ENCODE results near the gene AQP5.

AQP5 gene

DNA sequence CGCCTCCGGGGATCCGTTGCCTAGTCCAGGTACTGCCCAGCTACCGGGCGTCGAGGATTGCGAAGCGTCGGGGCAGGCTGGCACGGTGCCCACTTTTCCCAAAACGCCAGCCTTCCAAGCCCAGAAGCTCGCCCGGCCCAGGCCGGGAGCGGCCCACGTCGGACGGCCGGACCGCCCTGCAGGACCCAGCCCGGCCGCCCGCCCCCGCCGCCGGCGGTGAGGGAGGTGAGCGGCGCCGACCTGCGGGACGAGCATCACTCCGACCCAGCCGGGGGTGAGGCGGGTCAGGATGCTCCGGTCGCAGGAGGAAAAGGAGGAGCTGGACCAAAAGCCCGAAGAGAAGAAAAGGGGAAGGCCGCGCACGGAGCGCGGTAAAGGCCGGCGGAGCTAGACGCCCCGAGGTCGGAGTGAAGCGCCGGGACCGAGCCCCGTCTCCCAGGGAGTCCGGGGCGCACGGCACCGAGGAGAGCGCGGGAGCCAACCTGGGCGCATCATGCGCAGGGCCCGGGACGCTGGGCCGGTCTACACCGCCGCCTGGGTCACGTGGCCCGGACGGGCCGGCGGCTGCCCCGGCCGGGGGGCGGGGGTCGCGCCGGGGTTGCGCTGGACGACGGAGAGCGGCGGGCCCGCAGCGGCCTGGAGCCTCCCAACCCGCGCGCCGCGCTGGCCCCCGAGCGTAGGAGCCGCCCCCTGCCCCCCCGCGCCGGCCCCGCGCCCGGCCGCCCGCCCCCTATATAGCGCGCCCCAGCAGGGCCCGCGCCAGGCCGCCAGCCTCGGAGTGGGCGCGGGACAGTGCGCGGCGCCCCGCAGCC lies at the start of gene AQP5:
TSS of gene AQP5 (plus strand) at position 762 of the 812 bp plus-strand sequence. CDS start 146 bp downstream, outside the sequence.
- no peak for DNase-seq

GRCh38 chr12:49912345-49913255 lies 49.1 kb upstream of the AQP5 start:
- no peak for DNase-seq

GRCh38 chr12:49916129-49916919 lies 45.3 kb upstream of the AQP5 start:
- no peak for DNase-seq

GRCh38 chr12:49917166-49917787 lies 44.4 kb upstream of the AQP5 start:
- no peak for DNase-seq

DNA sequence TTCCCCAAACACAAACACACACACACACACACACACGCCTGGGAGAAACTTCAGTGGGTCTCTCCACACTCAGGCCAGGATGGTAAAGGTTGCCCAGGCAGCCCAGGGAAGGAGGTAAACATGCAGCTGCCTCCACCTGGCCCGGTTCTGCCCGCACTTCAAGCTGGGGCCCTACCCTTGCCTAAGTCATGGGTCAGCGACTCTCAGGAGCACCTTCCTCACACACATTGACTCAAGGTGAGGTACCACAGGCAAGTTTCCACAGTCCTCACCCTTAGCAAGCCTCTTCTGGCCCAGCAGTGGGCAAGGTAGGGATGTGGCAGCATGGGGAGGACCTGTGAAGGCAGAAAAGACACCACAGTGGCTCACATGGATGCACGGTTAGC lies 43.9 kb upstream of the AQP5 start:
- no peak for DNase-seq

DNA sequence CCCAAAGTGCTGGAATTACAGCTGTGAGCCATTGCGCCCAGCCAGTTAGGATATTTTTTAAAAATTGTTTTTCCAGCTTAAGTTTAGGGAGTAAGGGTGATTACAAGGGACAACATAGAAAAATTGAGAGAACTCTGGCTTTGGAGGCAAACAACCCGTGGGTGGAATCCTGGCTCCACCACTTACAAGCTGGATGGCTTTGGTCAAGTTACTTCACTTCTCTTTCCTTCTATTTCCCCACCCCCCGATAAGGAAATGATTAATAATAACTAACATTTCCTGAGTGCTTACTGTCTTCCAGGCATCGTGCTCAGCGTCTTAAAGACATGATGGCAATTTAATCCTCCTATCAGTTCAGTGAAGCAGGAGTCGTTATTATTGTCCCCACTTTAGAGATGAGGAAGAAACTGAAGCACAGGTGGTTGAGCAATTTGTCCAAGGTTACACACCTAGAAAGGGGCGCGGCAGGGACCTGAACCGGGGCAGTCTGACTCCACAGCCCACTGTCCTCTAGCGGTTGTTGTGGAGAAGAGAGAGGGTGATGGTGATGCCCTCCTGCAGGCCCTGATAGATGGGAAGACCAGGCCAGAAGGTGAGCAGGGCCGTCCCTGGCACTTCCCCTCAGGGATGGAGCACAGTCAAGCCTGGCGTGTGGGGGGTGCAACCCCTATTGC lies 41.3 kb upstream of the AQP5 start:
- no peak for DNase-seq

- DNase-seq = no peak
Observed at GRCh38 chr12:49920915-49921286, 40.8 kb upstream of the AQP5 start.

DNA sequence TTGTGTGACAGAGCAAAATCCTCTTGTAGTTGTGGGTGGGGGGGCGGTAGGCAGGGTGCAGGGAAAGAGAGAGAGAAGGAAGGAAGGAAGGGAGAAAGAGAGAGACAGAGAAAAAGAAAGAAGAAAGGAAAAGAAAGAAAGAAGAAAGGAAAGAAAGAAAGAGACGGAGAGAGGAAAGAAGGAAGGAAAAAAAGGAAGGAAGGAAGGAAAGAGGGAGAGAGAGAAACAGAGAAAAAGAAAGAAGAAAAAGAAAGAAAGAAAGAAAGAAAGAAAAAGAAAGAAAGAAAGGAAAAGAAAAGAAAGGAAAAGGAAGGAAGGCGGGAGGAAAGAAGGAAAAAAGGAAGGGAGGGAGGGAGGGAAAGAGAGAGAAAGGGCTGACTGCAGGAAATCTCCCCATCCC lies 40.4 kb upstream of the AQP5 start:
- DNase-seq = no peak

- DNase-seq = no peak
Observed at GRCh38 chr12:49921936-49922335, 39.7 kb upstream of the AQP5 start.

- DNase-seq = no peak
Observed at GRCh38 chr12:49922349-49923034, 39.2 kb upstream of the AQP5 start.

- no peak for DNase-seq
Observed at GRCh38 chr12:49923035-49923644, 38.5 kb upstream of the AQP5 start.

DNA sequence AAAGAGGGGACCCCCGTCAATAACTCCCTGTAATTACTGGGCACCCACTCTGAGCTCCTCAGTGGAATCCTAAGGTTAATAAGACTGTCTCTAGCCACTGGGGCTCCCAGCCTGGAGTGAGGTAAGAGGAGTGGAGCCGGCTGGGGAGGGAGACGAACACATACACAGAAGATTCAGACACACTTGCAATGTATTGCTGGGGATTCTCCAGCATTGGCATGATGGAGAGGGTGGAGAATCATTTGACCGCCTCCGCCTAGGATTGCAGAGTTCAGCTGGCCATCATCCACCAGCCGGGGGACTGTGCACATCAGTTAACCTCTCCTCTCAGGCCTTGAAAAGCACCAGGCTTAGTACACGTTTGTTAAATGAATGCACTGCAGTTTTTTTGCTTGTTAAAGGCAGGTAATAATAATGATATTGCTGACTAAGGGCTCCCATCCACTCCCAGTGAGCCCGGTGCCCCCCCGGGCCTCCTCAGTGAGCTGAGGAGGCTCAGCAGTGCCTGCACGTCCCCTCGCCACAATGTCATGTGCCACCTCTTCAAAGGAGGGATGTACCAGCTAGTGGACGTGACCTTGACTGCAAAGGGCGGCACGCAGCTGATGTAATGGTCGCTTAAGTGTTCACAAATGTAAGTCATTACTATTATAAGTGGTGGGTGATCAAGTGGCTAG lies 37.7 kb upstream of the AQP5 start:
- DNase-seq = no peak

DNA sequence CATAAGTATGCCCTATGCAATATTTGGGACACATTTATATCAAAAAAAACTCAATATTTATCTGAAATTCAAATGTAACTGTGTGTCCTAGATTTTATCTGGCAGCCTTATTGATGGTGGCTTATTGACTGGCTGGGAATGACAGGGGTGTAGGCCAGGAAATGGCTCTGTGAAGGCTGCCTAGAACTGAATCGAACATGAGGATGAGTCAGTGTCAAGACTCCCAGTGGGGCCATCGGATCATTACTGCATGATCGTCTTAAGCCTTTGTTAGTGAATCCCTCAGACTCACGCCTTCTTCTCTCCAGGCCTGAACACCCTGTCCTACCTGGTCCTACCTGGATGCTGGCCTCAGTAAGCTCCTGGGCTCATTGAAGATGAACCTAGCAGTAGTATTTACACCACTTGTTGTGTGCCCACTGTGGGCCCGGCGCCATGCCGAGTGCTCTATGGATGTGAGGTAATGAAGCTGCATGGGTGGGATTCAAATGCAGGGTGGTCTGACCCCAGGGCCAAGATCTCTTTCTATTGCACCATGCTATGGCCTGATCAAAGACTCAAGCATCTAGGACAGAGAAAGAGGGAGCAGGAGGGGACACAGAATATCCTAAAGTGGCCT lies 36.9 kb upstream of the AQP5 start:
- no peak for DNase-seq

- no peak for DNase-seq
Observed at GRCh38 chr12:49925433-49926204, 36.1 kb upstream of the AQP5 start.

- no peak for DNase-seq
Observed at GRCh38 chr12:49928471-49928870, 33.2 kb upstream of the AQP5 start.

GRCh38 chr12:49929581-49929980 lies 32.1 kb upstream of the AQP5 start:
- no peak for DNase-seq

- DNase-seq = no peak
Observed at GRCh38 chr12:49930515-49931288, 31.0 kb upstream of the AQP5 start.

DNA sequence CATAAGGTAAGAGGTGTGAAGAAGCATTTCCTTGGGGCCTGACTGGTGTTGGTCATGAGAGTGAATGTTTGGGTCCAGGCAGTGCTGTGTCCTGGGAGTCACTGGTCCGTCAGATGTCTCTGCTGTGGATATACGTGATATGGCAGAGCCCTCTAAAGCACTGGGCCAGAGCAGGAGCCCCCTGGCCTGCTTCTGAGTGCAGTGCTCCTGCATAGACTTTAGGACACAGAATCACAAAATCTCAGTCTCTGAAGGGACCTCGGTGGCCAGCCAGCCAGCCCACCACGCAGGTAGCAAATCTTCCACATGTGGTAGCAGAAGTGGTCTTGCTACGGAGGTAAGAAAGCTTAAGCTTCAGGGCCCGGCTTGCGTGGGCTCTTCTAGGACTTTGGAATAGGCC lies 29.6 kb upstream of the AQP5 start:
- DNase-seq = no peak
